MM.1S (cell line): ENCODE measurements around the gene CACNA1D.

Experiments used
- CTCF ChIP-seq: fragments of 300-600 bp; sonication (generic); IDR thresholded peaks from 2 replicates; pipeline ENCODE4 v1.5.1; 2016; ENCODE audit warnings: antibody characterized with exemption, low read length, mixed read lengths
- EZH2phosphoT487 ChIP-seq: fragments of 300-600 bp; sonication (generic); IDR thresholded peaks from 2 replicates; pipeline ENCODE4 v1.6.1; 2018; ENCODE audit warnings: antibody characterized with exemption, low read length

- TF ChIP-seq CTCF (no peak), EZH2phosphoT487 (no peak)
These were observed 196.9 kb downstream of the CACNA1D start for GRCh38 chr3:53691349-53691748.
